Spleen (tissue), 11 donors: ENCODE measurements around the gene FGF18. TPM values are rescaled to one million over a fixed set of nuclear protein-coding genes. Genes with fewer than 3 reads are reported as not detected.

Experiments used
- DNase-seq: peaks from one replicate; pipeline ENCODE4 v3.0.0-alpha.2; 2020
- H3K27ac ChIP-seq, 8 donors: fragments of 200-600 bp; sonication (generic) in 7 of 8; 1 replicate in 4 of 8; 2 replicates in 4 of 8; pipeline versions ENCODE4 v1.5.0 to v1.8.0; 2016 to 2021; ENCODE audit warnings: inconsistent platforms in 4 of 8, mild to moderate bottlenecking in 4 of 8, moderate library complexity in 1 of 8
- H3K27me3 ChIP-seq, 7 donors: fragments of 200-600 bp; sonication (generic) in 6 of 7; replicated peaks in 1 of 7; 1 replicate in 4 of 7; 2 replicates in 3 of 7; pipeline versions ENCODE4 v1.5.0 to v1.8.0; 2016 to 2021; ENCODE audit warnings: inconsistent platforms in 3 of 7, mild to moderate bottlenecking in 1 of 7
- H3K36me3 ChIP-seq, 6 donors: fragments of 200-600 bp; sonication (generic) in 5 of 6; 1 replicate in 4 of 6; 2 replicates in 2 of 6; pipeline versions ENCODE4 v1.5.0 to v1.8.0; 2016 to 2021; ENCODE audit warnings: inconsistent platforms in 2 of 6
- H3K4me1 ChIP-seq, 6 donors: fragments of 200-600 bp; sonication (generic) in 5 of 6; 1 replicate in 3 of 6; 2 replicates in 3 of 6; pipeline versions ENCODE4 v1.5.0 to v1.8.0; 2016 to 2021; ENCODE audit warnings: inconsistent platforms in 3 of 6
- H3K4me3 ChIP-seq, 8 donors: fragments of 200-600 bp; sonication (generic) in 7 of 8; 1 replicate in 4 of 8; 2 replicates in 4 of 8; pipeline versions ENCODE4 v1.5.0 to v1.8.0; 2016 to 2021; ENCODE audit warnings: inconsistent platforms in 4 of 8, mild to moderate bottlenecking in 4 of 8, moderate library complexity in 2 of 8
- H3K9me3 ChIP-seq, 8 donors: fragments of 200-600 bp; sonication (generic) in 7 of 8; 1 replicate in 4 of 8; 2 replicates in 4 of 8; pipeline versions ENCODE4 v1.5.0 to v1.8.0; 2016 to 2021; ENCODE audit warnings: inconsistent platforms in 4 of 8
- CTCF ChIP-seq, 11 experiments: fragments of 200-600 bp in 7 of 11; fragments of 450-650 bp in 4 of 11; sonication (generic) in 4 of 11; IDR thresholded peaks in 8 of 11; conservative IDR thresholded peaks in 3 of 11; 1 replicate in 7 of 11; 2 replicates in 4 of 11; pipeline versions ENCODE4 v1.4.0 to v1.8.0; 2016 to 2021; ENCODE audit warnings: antibody characterized with exemption in 11 of 11, inconsistent platforms in 4 of 11, mild to moderate bottlenecking in 1 of 11
- POLR2A ChIP-seq, 3 donors: fragments of 450-650 bp; IDR thresholded peaks; one replicate each; pipeline ENCODE4 v1.5.1; 2017; ENCODE audit warnings: antibody characterized with exemption in 3 of 3, mild to moderate bottlenecking in 1 of 3
- POLR2AphosphoS5 ChIP-seq, 3 donors: sonication (generic); formaldehyde crosslinking; IDR thresholded peaks; one replicate each; pipeline ENCODE4 v1.5.1; 2017; ENCODE audit warnings: antibody characterized with exemption in 3 of 3
- WGBS, 5 donors: extraction: QIAGEN DNeasy Blood & Tissue Kit in 3 of 5; methylation state at CpG; one replicate each; pipeline versions ENCODE4 v1.1.5 to v1.1.7; 2013 to 2018; 5-methylcytosine and 5-hydroxymethylcytosine counted together
- intact Hi-C: fragments of 100-400 bp; cut with DNase I; formaldehyde crosslinking; loops from one replicate; pipeline ENCODE4 v1.15.0; 2023; ENCODE audit warnings: low total_unique reads
- polyA plus RNA-seq, 3 donors: library from polyadenylated mRNA; stranded (reverse); fragments of 200-250 nt; gene quantifications; one replicate each; pipeline ENCODE4 v1.2.1, GENCODE V29; 2013
- total RNA-seq, 7 donors: library from RNA; depleted of rRNA in 3 of 7; stranded (reverse); fragments of >200 nt in 3 of 7; fragmentation: NEBNext Ultra II Directional in 4 of 7; extraction: Animal tissue kit (Norgen Biotek cat#: 25700) in 4 of 7; gene quantifications; one replicate each; pipeline versions ENCODE4 v1.1.0 to v1.2.1, GENCODE V29; 2016 to 2021
- donor health status: healthy with polysubstance abuse.
- donor health status: DM: no; HTN: no; CAD: no; lungs with moderate emphysema.
- donor health status: DM: no; HTN: no; CAD: no.
- donor health status: Bipolar disorder and iron deficiency.
- donor health status: healthy.
- donor health status: DM: no; HTN: no; CAD: no.
- donor health status: DM: yes; HTN: yes; CAD: no.

The FGF18 gene
- total and polyA plus RNA-seq, 10 donors = 0.22 to 0.74 (median 0.33) TPM; not detected in 1

GRCh38 chr5:171481571-171482433 lies 62.4 kb downstream of the FGF18 start:
- DNase-seq = no peak
- peaks cover 0 to 5% (median 0%) of the 10 kb centered on the region in 6 donors for H3K4me1 ChIP-seq
- H3K27ac ChIP-seq = no peak overlapping the region
- intact Hi-C loops = no loop called here
- H3K27me3 ChIP-seq = peaks cover 0 to 11% (median 0%) of the 10 kb centered on the region in 7 donors
- H3K36me3 ChIP-seq = no peaks in the 10 kb centered on the region
- no peaks in the 10 kb centered on the region for H3K9me3 ChIP-seq
- WGBS, 5 donors = 74 to 91% (median 81%) methylated on average over 8 to 10 of the region's 10 CpGs
- TF ChIP-seq CTCF (IDR thresholded peaks at IDR 0.05 in 8 of 11, conservative IDR thresholded peaks at IDR 0.05 in 3 of 11) (no peak), POLR2A (IDR thresholded peaks at IDR 0.05) (no peak), POLR2AphosphoS5 (IDR thresholded peaks at IDR 0.05) (no peak)
- H3K4me3 ChIP-seq = no peak overlapping the region

- H3K4me3 ChIP-seq = no peak overlapping the region
- H3K27me3 ChIP-seq = peaks cover 0 to 11% (median 0%) of the 10 kb centered on the region in 7 donors
- H3K9me3 ChIP-seq = no peaks in the 10 kb centered on the region
- H3K36me3 ChIP-seq = no peaks in the 10 kb centered on the region
- WGBS, 5 donors = 80 to 94% (median 86%) methylated on average over 3 to 4 of the region's 4 CpGs
- TF ChIP-seq CTCF (IDR thresholded peaks at IDR 0.05 in 8 of 11, conservative IDR thresholded peaks at IDR 0.05 in 3 of 11) (no peak), POLR2AphosphoS5 (IDR thresholded peaks at IDR 0.05) (no peak), POLR2A (IDR thresholded peaks at IDR 0.05) (no peak)
- intact Hi-C loops = no loop called here
- peaks cover 0 to 5% (median 0%) of the 10 kb centered on the region in 6 donors for H3K4me1 ChIP-seq
- H3K27ac ChIP-seq = no peak overlapping the region
- no peak for DNase-seq
These were observed 62.9 kb downstream of the FGF18 start for GRCh38 chr5:171482434-171482730.

GRCh38 chr5:171483551-171484135 lies 64.2 kb downstream of the FGF18 start:
- Histone ChIP-seq H3K9me3 (no peaks in the 10 kb centered on the region), H3K27ac (no peak overlapping the region), H3K4me3 (no peak overlapping the region), H3K36me3 (no peaks in the 10 kb centered on the region), H3K27me3 (peaks cover 0 to 12% (median 0%) of the 10 kb centered on the region in 7 donors), H3K4me1 (peaks cover 0 to 5% (median 0%) of the 10 kb centered on the region in 6 donors)
- TF ChIP-seq CTCF (IDR thresholded peaks at IDR 0.05 in 8 of 11, conservative IDR thresholded peaks at IDR 0.05 in 3 of 11) (no peak), POLR2A (IDR thresholded peaks at IDR 0.05) (no peak), POLR2AphosphoS5 (IDR thresholded peaks at IDR 0.05) (no peak)
- intact Hi-C loops = no loop called here
- no peak for DNase-seq
- 82 to 89% (median 83%) methylated on average over 15 to 21 of the region's 21 CpGs for WGBS, 5 donors

- Histone ChIP-seq H3K27me3 (peaks cover 0 to 10% (median 0%) of the 10 kb centered on the region in 7 donors), H3K4me3 (no peak overlapping the region), H3K4me1 (peaks cover 0 to 2% (median 0%) of the 10 kb centered on the region in 6 donors), H3K9me3 (no peaks in the 10 kb centered on the region), H3K36me3 (no peaks in the 10 kb centered on the region), H3K27ac (no peak overlapping the region)
- 24 to 43% (median 27%) methylated on average over 6 to 7 of the region's 7 CpGs for WGBS, 5 donors
- no peak for DNase-seq
- TF ChIP-seq POLR2AphosphoS5 (IDR thresholded peaks at IDR 0.05) = no peak
- TF ChIP-seq POLR2A (IDR thresholded peaks at IDR 0.05) = no peak
- TF ChIP-seq CTCF (IDR thresholded peaks at IDR 0.05 in 8 of 11, conservative IDR thresholded peaks at IDR 0.05 in 3 of 11) = peak; percentile 48 to 84 (median 66)
- intact Hi-C loops = no loop called here
These were observed 65.0 kb downstream of the FGF18 start for GRCh38 chr5:171484460-171484899.
